Caki2 (cell line): ENCODE results near the gene RANBP3L. TPM values are rescaled to one million over a fixed set of nuclear protein-coding genes. Genes with fewer than 3 reads are reported as not detected.
"Not testable (repeated sequence)": the region's sequence is repeated elsewhere in the genome, so short reads cannot be mapped to it uniquely, and the experiment has no call there.

Experiments
- DNase-seq: peaks from one replicate; pipeline ENCODE4 v3.0.0-alpha.2; 2015; ENCODE audit warnings: low read depth
- in situ Hi-C: cut with HindIII; loops from 2 replicates; pipeline ENCODE4 v1.10.0; 2016; ENCODE audit warnings: low sequenced_read_pairs, low pct_unique_long_range_greater_than_20kb, mixed read lengths
- total RNA-seq: library from RNA; depleted of rRNA; stranded (reverse); fragments of >200 nt; shearing (Covaris generic); gene quantifications from 2 replicates; pipeline ENCODE4 v1.2.3, GENCODE V29; 2014; ENCODE audit warnings: low replicate concordance; rRNA removed

RANBP3L gene
- total RNA-seq, 1 experiment from 2014 or later, result not detected

GRCh38 chr5:36228505-36228904 is 73.2 kb downstream of the RANBP3L start:
- no peak for DNase-seq
- in situ Hi-C loops, result no loop called here

- in situ Hi-C loops, result no loop called here
- no peak for DNase-seq
Observed at GRCh38 chr5:36227046-36227445, 74.7 kb downstream of the RANBP3L start.

GRCh38 chr5:36222620-36223019 is 79.1 kb downstream of the RANBP3L start:
- in situ Hi-C loops, result no loop called here

GRCh38 chr5:36217988-36218387 is 83.7 kb downstream of the RANBP3L start:
- DNase-seq, result no peak
- in situ Hi-C loops, result no loop called here

More at GRCh38 chr5:36222620-36223019, 79.1 kb downstream of the RANBP3L start:
- DNase-seq, result no peak

- no peak for DNase-seq
- in situ Hi-C loops, result no loop called here
Observed at GRCh38 chr5:36217567-36217966, 84.1 kb downstream of the RANBP3L start.

GRCh38 chr5:36215910-36216309 is 85.8 kb downstream of the RANBP3L start:
- in situ Hi-C loops, result no loop called here
- DNase-seq, result no peak

- DNase-seq, result no peak
- in situ Hi-C loops, result no loop called here
Observed at GRCh38 chr5:36214436-36214835, 87.3 kb downstream of the RANBP3L start.

- in situ Hi-C loops, result no loop called here
- no peak for DNase-seq
Observed at GRCh38 chr5:36209664-36210063, 92.0 kb downstream of the RANBP3L start.

GRCh38 chr5:36208786-36209185 is 92.9 kb downstream of the RANBP3L start:
- in situ Hi-C loops, result no loop called here
- DNase-seq, result no peak

- no peak for DNase-seq
- in situ Hi-C loops, result no loop called here
Observed at GRCh38 chr5:36206913-36207312, 94.8 kb downstream of the RANBP3L start.

GRCh38 chr5:36205329-36205728 is 96.4 kb downstream of the RANBP3L start:
- DNase-seq, result no peak
- in situ Hi-C loops, result no loop called here

- no peak for DNase-seq
- in situ Hi-C loops, result no loop called here
Observed at GRCh38 chr5:36202521-36202961, 99.2 kb downstream of the RANBP3L start.

GRCh38 chr5:36200513-36200912 is 101.2 kb downstream of the RANBP3L start:
- no peak for DNase-seq

GRCh38 chr5:36199620-36200019 is 102.1 kb downstream of the RANBP3L start:
- in situ Hi-C loops, result no loop called here
- DNase-seq, result no peak

More at GRCh38 chr5:36200513-36200912, 101.2 kb downstream of the RANBP3L start:
- in situ Hi-C loops, result no loop called here

GRCh38 chr5:36198783-36199182 is 102.9 kb downstream of the RANBP3L start:
- DNase-seq, in situ Hi-C loops: not testable (repeated sequence)

Other genes with a start within 250 kb of the RANBP3L start
- not detected in 2 replicates for gene UGT3A2, start 235.0 kb downstream of the RANBP3L start, total RNA-seq
- 1.7 and 2.0 TPM in 2 replicates for gene LMBRD2, start 150.0 kb downstream of the RANBP3L start, total RNA-seq
- gene SKP2, start 149.8 kb downstream of the RANBP3L start, total RNA-seq, result 30.7 and 34.0 TPM in 2 replicates
- 23.7 and 38.4 TPM in 2 replicates for gene NADK2, start 60.0 kb downstream of the RANBP3L start, total RNA-seq